Transverse colon (tissue), 3 donors: ENCODE data around the gene NPHP3.

Source experiments
- CTCF ChIP-seq, 5 experiments: fragments of 200-600 bp in 3 of 5; fragments of 450-650 bp in 2 of 5; sonication (generic) in 3 of 5; IDR thresholded peaks; 1 replicate in 2 of 5; 2 replicates in 3 of 5; pipeline ENCODE4 v1.5.1; 2016 to 2017; ENCODE audit warnings: antibody characterized with exemption in 5 of 5, inconsistent platforms in 3 of 5, mild to moderate bottlenecking in 2 of 5, moderate library complexity in 1 of 5
- POLR2A ChIP-seq: fragments of 450-650 bp; IDR thresholded peaks from one replicate; pipeline ENCODE4 v1.6.1; 2016; ENCODE audit warnings: antibody characterized with exemption, mild to moderate bottlenecking, moderate library complexity

GRCh38 chr3:132710311-132710710 is 11.9 kb downstream of the NPHP3 start:
- no peak for TF ChIP-seq CTCF (IDR thresholded peaks at IDR 0.05)
- no peak for TF ChIP-seq POLR2A
